GM12874 (cell line): ENCODE results near the gene NPAS3.

Experiments used
- CTCF ChIP-seq: IDR thresholded peaks from 2 replicates; pipeline ENCODE4 v1.5.1; 2011; ENCODE audit warnings: low read depth, mild to moderate bottlenecking, control low read depth, low read length, moderate library complexity; ENCODE audit not compliant: insufficient read depth

Gene NPAS3

GRCh38 chr14:33254861-33255395 lies 316.2 kb downstream of the NPAS3 start:
- TF ChIP-seq CTCF = no peak

- TF ChIP-seq CTCF = no peak
Observed at GRCh38 chr14:33257796-33258195, 319.1 kb downstream of the NPAS3 start.

GRCh38 chr14:33259764-33260163 lies 321.1 kb downstream of the NPAS3 start:
- no peak for TF ChIP-seq CTCF

- no peak for TF ChIP-seq CTCF
Observed at GRCh38 chr14:33271216-33271615, 332.5 kb downstream of the NPAS3 start.

GRCh38 chr14:33271891-33272290 lies 333.2 kb downstream of the NPAS3 start:
- no peak for TF ChIP-seq CTCF

- no peak for TF ChIP-seq CTCF
Observed at GRCh38 chr14:33273978-33274377, 335.3 kb downstream of the NPAS3 start.

- TF ChIP-seq CTCF = no peak
Observed at GRCh38 chr14:33275879-33276278, 337.2 kb downstream of the NPAS3 start.
